HG03108 (cell line): ENCODE results near the gene SDHB.

Experiments used
- ATAC-seq: cut with Tn5 transposase; IDR thresholded peaks from one replicate; pipeline ENCODE4 v1.9.1; 2021; ENCODE audit warnings: moderate library complexity; ENCODE audit not compliant: unreplicated experiment

SDHB gene

DNA sequence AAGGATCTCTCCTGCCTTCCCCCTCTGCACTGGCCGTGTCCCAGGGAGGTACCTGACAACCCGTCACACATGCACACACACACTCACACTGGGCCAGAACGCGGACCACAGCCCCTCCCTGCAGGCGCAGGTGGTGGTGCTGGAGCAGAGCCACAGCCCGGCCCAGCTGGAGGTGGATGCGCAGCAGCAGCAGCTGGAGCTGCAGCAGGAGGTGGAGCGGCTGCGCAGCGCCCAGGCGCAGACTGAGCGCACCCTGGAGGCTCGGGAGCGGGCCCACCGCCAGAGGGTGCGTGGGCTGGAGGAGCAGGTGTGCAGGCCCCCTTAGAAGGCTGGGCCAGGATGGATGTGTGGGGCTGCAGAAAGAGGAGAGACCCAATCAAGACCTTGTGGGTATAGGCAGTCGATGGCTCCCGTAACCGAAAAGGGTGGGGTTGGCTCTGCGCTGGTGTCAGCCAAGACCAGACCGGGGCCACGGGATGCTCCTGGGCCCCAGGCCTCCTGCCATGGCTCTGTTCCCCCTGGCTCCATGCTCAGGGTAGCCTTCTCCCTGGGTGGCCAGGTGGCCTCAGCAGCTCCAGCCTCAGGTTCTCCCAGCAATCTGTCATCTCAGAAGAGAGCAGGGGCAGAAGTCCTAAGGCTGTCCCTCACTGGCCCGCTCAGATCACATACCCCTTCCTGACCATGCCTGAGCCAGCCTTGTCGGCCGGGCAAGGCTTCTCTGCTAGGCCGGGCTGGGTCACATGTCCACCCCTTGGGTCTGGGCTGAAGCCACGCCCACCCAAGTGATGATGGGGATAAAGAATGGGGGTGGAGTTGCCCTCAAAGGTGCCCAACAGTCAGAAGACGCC, 82.3 kb downstream of the SDHB start:
- ATAC-seq = no peak

DNA sequence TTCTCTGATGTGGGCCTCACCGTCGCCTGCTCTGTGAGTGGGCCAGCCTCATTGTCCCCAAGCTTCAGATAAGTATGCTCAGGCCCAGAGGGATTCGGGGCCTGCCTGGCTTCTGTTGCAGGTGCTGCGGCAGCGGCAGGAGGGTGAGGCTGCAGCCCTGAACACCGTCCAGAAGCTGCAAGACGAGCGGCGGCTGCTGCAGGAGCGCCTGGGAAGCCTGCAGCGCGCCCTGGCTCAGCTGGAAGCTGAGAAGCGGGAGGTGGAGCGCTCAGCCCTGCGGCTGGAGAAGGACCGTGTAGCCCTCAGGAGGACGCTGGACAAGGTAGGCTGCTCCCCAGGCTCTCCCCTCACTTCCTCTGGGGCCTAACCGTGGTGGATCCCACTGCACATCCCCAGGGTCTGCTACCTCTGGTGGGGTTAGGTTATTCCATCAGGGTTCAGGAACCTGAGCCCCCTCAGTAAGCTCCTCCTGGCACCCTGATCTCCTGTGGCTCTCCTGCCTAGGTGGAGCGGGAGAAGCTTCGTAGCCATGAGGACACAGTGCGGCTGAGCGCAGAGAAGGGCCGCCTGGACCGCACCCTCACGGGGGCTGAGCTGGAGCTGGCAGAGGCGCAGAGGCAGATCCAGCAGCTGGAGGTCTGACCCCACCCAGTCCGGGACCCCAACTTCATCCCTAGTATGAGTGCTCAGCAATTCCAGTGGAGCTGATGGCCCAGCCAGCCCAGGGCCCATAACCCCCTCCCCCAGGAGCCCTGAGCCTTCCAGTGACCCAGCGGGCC, 83.5 kb downstream of the SDHB start:
- ATAC-seq = no peak

DNA sequence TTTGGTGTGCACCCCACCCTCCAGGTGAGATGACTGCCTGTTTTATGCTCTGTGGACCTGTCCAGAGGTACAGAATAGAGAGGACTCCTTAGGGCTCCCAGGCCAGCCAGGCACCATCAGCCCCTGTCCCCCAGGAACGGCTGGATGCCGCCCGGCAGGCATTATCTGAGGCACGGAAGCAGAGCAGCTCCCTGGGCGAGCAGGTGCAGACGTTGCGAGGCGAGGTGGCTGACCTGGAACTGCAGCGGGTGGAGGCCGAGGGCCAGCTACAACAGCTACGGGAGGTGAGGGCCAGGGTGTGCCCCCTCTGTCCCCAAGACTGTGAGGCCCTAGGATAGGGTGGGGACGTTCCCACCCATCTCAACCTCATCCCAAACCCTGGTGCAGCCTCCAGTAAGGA, 84.2 kb downstream of the SDHB start:
- ATAC-seq = no peak

DNA sequence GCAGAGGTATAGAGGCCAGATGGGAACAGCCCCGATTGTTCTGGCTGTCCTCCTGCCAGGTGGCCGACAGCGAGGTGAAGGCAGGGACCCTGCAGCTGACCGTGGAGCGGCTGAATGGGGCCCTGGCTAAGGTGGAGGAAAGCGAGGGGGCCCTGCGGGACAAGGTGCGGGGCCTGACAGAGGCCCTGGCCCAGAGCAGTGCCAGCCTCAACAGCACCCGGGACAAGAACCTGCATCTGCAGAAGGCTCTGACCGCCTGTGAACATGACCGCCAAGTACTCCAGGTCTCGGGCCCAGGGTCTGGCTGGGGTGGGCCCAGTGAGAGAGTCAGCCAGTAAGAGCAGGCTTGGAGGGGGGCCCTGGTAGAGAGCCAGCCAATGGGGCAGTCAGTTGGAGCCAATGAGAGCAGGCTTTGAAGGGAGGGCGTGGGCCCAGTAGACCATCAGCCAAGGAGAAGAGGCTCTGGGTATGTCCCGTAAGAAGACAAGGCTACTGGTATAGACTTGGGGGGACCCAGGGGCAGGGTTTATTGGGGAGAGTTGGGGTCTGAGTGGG, 84.7 kb downstream of the SDHB start:
- ATAC-seq = no peak
